D721Med (cell line): ENCODE measurements around the gene PGD.

ENCODE experiments used
- DNase-seq: peaks from one replicate; pipeline ENCODE4 v3.0.0; 2011; ENCODE audit warnings: low spot score; ENCODE audit not compliant: insufficient read length
- FAIRE-seq: peaks from 2 replicates; lab custom pipeline; 2011; peaks lifted over from hg19 to GRCh38; lab: Jason Lieb, UNC
- TF ChIP-seq, protein P1 (sequence below): IDR thresholded peaks from 2 replicates; pipeline ENCODE4 v1.5.1; 2012; ENCODE audit warnings: mild to moderate bottlenecking, control low read depth; ENCODE audit not compliant: insufficient read depth; ENCODE audit errors: missing control alignments

Gene PGD

DNA sequence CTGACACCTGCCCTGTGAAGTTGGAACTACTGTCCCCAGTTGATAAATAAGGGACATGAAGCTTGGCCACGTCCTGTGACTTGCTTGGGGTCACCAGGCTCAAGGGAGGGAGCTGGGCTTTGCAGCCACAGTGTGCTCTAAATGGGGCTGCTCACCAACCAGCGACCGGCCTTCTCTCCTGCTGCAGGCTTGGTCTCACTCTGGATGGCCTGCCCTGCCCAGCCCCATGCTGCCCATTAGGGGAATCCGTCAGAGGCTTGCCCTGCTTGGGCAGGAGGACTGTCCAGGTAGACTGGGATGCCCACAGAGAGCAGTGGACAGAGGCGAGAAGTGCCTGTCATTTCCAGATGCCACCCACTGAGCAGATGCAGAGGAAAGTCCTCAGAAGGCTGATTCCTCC is 30.1 kb downstream of the PGD start:
- FAIRE-seq (no peak), DNase-seq (no peak)
- TF ChIP-seq, protein P1, sequence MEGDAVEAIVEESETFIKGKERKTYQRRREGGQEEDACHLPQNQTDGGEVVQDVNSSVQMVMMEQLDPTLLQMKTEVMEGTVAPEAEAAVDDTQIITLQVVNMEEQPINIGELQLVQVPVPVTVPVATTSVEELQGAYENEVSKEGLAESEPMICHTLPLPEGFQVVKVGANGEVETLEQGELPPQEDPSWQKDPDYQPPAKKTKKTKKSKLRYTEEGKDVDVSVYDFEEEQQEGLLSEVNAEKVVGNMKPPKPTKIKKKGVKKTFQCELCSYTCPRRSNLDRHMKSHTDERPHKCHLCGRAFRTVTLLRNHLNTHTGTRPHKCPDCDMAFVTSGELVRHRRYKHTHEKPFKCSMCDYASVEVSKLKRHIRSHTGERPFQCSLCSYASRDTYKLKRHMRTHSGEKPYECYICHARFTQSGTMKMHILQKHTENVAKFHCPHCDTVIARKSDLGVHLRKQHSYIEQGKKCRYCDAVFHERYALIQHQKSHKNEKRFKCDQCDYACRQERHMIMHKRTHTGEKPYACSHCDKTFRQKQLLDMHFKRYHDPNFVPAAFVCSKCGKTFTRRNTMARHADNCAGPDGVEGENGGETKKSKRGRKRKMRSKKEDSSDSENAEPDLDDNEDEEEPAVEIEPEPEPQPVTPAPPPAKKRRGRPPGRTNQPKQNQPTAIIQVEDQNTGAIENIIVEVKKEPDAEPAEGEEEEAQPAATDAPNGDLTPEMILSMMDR = no peak

- no peak for DNase-seq
- FAIRE-seq = no peak
- TF ChIP-seq, protein P1 = no peak
Observed at GRCh38 chr1:10429868-10430215, 31.0 kb downstream of the PGD start.

DNA sequence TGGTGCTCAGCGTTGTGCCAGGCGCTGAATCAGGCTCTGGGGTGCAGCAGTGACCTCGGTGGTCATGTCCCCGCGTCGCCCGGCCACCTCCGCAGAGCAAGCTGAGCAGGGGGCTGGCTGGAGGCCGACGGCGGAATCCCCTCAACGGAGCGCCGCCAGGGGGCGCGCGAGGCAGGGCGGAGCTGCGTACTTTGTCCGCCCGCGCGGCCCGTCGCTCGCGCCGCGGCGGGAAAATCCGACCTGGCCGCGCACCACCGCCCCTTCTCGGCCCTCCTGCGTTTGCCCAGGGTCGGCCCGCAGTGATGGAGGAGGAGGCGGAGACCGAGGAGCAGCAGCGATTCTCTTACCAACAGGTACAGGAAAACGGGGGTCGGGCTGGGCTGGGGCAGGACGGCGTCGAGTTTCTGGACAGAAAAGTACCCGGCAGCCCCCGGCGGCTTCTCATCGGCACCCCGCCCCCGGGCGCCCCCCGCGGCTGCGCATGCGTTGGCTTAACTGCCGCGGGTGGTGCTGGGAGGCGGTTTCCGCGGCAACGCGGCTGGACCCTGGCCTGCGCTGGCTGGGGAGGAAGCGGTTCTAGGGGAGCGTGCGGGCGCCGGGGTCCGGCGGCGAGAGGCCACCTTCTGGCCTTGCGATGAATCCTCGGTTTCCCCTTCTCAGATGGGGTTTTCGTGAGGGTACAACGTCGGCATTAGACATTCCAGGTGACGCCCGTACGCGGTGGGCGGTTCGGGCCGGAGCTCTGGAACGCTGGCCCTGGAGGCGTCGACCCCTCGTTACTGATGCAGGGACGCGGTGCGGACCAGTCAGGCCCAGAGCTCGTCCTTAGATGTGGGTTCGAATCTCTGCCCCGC is 31.6 kb downstream of the PGD start, which contains the start of gene CENPS:
CENPS (plus strand) TSS at position 218 of the 854 bp plus-strand sequence; CDS start at position 303, 85 bp downstream.
- TF ChIP-seq, protein P1 = peak; percentile 77
- no peak for FAIRE-seq
- DNase-seq = peak; percentile 90

DNA sequence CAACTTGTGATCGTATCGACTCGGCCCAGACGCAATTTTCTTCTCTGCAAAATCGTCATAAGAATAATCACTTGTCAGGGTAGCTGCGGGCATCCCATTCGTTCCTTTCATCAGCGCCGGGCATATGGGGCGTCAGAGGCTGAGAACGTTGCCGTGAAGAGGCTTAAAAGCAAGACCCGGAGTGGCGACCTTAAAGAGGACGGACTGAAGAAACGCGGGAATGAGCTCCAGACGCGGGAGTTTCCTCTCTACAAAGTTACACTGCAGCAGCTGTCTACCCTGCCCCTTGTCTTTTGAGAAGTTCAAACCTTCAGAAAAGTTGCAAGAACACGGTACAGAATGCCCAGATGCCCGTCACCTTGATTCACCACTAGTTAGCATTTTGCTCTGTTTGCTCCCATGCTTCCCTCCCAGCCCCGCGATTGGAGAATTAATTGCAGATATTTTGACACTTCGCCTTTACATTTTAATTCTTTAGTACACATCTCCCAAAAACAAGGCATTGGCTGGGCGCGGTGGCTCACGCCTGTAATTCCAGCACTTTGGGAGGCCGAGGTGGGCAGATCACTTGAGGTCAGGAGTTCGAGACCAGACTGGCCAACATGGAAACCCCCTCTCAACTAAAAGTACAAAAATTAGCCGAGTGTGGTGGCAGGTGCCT is 32.3 kb downstream of the PGD start:
- no peak for FAIRE-seq
- DNase-seq = no peak
- TF ChIP-seq, protein P1 = no peak

DNA sequence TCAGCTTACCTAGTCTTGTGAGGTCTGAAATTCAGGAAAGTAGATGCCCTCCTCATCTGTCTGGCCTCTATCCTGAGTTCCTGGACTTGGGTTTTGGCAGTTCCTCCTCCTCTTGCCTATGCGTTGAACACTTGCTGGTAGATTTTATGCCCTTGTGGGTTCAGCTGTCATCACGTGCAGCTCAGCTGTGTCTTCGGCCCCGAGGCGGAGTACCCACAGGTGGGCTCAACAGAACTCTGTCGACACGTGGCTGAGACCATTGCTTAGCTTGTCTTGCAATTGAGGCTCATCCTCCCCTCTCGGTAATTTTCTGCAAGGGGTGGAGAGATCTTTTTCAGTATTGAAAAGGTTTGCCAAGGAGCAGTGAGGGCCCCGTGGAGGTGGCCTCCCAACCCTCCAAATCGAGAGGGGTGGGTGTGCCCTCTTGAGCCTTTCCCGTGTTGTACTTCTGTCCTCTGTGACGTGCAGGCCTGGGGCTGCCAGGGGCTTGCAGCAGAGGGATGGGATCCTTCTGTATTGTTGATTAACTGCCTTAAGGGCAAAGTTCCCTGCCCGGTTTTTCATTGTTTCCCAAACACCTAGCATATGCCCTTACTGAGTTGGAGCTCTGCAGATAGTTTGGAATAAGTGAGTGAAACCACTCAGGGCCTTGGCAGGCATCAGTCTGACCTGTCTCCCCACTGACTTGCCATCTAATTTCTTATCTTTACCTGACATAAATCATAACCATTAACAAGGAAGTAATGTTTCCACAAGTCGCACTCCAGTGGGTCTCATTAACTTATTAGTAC is 34.2 kb downstream of the PGD start:
- DNase-seq (no peak), FAIRE-seq (no peak)
- TF ChIP-seq, protein P1 = no peak

DNA sequence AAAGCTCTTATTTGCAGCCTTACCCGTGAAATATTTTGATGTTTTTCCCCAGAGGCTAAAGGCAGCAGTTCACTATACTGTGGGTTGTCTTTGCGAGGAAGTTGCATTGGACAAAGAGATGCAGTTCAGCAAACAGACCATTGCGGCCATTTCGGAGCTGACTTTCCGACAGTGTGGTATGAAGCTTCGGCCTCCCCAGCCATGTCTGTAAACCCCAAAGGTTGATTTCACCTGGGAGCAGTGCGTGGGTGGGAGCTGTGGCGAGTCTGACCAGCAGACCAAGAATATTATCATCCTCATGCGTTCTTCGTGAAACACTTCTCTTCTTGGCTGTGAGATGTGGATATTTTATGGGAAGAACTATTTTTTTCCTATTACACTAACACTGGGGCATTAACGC is 34.9 kb downstream of the PGD start:
- TF ChIP-seq, protein P1 = no peak
- FAIRE-seq = no peak

More for the DNA sequence above, 34.9 kb downstream of the PGD start:
- DNase-seq = no peak
